GM12878 (cell line): Measurements from ENCODE around the gene KDSR. TPM values are rescaled to one million over a fixed set of nuclear protein-coding genes. Genes with fewer than 3 reads are reported as not detected.
A peak's percentile ranks its signal among the peaks of the same experiment; 100 is the strongest.

Experiments
- CREM ChIP-seq: IDR thresholded peaks from 2 replicates; pipeline ENCODE4 v1.6.1; 2014; ENCODE audit warnings: antibody characterized with exemption, low read depth
- EED ChIP-seq: sonication (generic); IDR thresholded peaks from 2 replicates; pipeline ENCODE4 v1.6.1; 2016; ENCODE audit warnings: antibody characterized with exemption, low read depth
- ESRRA ChIP-seq: IDR thresholded peaks from 2 replicates; pipeline ENCODE4 v1.6.1; 2012; ENCODE audit warnings: mild to moderate bottlenecking, low read length, improper control_type of control experiment
- FOXM1 ChIP-seq: IDR thresholded peaks from 2 replicates; pipeline ENCODE4 v1.6.1; 2012; ENCODE audit warnings: low read depth, mild to moderate bottlenecking, inconsistent platforms, low read length, moderate library complexity
- IKZF2 ChIP-seq, 2 experiments: fragments of 450-650 bp; IDR thresholded peaks; 2 replicates each; pipeline ENCODE4 v1.6.1; 2017; ENCODE audit warnings: mild to moderate bottlenecking in 2 of 2, moderate library complexity in 2 of 2
- KAT2A ChIP-seq: conservative IDR thresholded peaks from 2 replicates; pipeline ENCODE4 v1.6.1; 2011; ENCODE audit warnings: low read depth, low read length; ENCODE audit not compliant: control insufficient read depth
- MEF2A ChIP-seq: IDR thresholded peaks from 2 replicates; pipeline ENCODE4 v1.6.1; 2011; ENCODE audit warnings: low read depth, mild to moderate bottlenecking, low read length, moderate library complexity; ENCODE audit not compliant: insufficient read depth
- MYC ChIP-seq: IDR thresholded peaks from 2 replicates; pipeline ENCODE4 v1.6.1; 2011; ENCODE audit warnings: mild to moderate bottlenecking, low read length, moderate library complexity, inconsistent platforms; ENCODE audit not compliant: insufficient read depth, insufficient replicate concordance, insufficient read length, severe bottlenecking
- NBN ChIP-seq: fragments of 450-650 bp; IDR thresholded peaks from 2 replicates; pipeline ENCODE4 v1.6.1; 2016
- NFIC ChIP-seq: IDR thresholded peaks from 2 replicates; pipeline ENCODE4 v1.6.1; 2012; ENCODE audit warnings: low read depth, mild to moderate bottlenecking, inconsistent platforms, low read length, moderate library complexity
- NFXL1 ChIP-seq: fragments of 450-650 bp; IDR thresholded peaks from 2 replicates; pipeline ENCODE4 v1.6.1; 2017; ENCODE audit warnings: antibody characterized with exemption, mild to moderate bottlenecking, borderline replicate concordance
- PAX5 ChIP-seq: IDR thresholded peaks from 2 replicates; pipeline ENCODE4 v1.6.1; 2011; ENCODE audit warnings: low read depth, low read length, borderline replicate concordance
- RUNX3 ChIP-seq: IDR thresholded peaks from 2 replicates; pipeline ENCODE4 v1.6.1; 2012; ENCODE audit warnings: low read length, inconsistent platforms
- SMAD5 ChIP-seq: IDR thresholded peaks from 2 replicates; pipeline ENCODE4 v1.6.1; 2016; ENCODE audit warnings: antibody characterized with exemption, low read depth
- SRF ChIP-seq, 2 experiments: IDR thresholded peaks; 2 replicates each; pipeline ENCODE4 v1.6.1; 2011; ENCODE audit warnings: low read depth in 2 of 2, low read length in 2 of 2, mild to moderate bottlenecking in 1 of 2, moderate library complexity in 1 of 2
- ZNF384 ChIP-seq: IDR thresholded peaks from 2 replicates; pipeline ENCODE4 v1.6.1; 2012; ENCODE audit warnings: low read depth, mild to moderate bottlenecking, low read length, improper control_type of control experiment, borderline replicate concordance
- ZNF592 ChIP-seq: fragments of 450-650 bp; IDR thresholded peaks from 2 replicates; pipeline ENCODE4 v1.6.1; 2017; ENCODE audit warnings: mild to moderate bottlenecking, moderate library complexity
- polyA plus RNA-seq, 11 experiments: library from polyadenylated mRNA; depleted of rRNA in 4 of 11; unstranded in 6 of 11; stranded (reverse) in 5 of 11; fragments of >200 nt; fragmentation: Nextera tagmentation in 4 of 11; fragmentation: Illumina TruSeq in 1 of 11; extraction: Ambion mirVana in 4 of 11; extraction: Trizol in 1 of 11; gene quantifications; 1 replicate in 1 of 11; 2 replicates in 10 of 11; pipeline versions ENCODE4 v1.2.1 to v1.2.3, GENCODE V29; 2011 to 2016; ENCODE audit warnings: inconsistent platforms in 2 of 11, missing spikeins in 2 of 11, low read depth in 1 of 11
- total RNA-seq, 4 experiments: library from RNA; depleted of rRNA in 3 of 4; stranded (reverse); fragments of >200 nt in 3 of 4; fragmentation: Illumina TruSeq in 1 of 4; extraction: Trizol in 1 of 4; gene quantifications; 2 replicates each; pipeline versions ENCODE4 v1.2.1 to v1.2.3, GENCODE V29; 2013 to 2021
- TF ChIP-seq, protein P1 (sequence below): fragments of 450-650 bp; IDR thresholded peaks from 2 replicates; pipeline ENCODE4 v1.6.1; 2016; ENCODE audit warnings: mild to moderate bottlenecking
- TF ChIP-seq, protein P2 (sequence below): fragments of 450-650 bp; formaldehyde crosslinking; IDR thresholded peaks from 2 replicates; pipeline ENCODE4 v1.4.0; 2020; ENCODE audit warnings: mild to moderate bottlenecking, moderate library complexity

Gene KDSR
- total and polyA plus RNA-seq, 10 of the 15 experiments (the other 5 are each of a cell fraction or from before 2014, with no cell fraction given), result 5.2 to 25.9 (median 14.3) TPM

DNA sequence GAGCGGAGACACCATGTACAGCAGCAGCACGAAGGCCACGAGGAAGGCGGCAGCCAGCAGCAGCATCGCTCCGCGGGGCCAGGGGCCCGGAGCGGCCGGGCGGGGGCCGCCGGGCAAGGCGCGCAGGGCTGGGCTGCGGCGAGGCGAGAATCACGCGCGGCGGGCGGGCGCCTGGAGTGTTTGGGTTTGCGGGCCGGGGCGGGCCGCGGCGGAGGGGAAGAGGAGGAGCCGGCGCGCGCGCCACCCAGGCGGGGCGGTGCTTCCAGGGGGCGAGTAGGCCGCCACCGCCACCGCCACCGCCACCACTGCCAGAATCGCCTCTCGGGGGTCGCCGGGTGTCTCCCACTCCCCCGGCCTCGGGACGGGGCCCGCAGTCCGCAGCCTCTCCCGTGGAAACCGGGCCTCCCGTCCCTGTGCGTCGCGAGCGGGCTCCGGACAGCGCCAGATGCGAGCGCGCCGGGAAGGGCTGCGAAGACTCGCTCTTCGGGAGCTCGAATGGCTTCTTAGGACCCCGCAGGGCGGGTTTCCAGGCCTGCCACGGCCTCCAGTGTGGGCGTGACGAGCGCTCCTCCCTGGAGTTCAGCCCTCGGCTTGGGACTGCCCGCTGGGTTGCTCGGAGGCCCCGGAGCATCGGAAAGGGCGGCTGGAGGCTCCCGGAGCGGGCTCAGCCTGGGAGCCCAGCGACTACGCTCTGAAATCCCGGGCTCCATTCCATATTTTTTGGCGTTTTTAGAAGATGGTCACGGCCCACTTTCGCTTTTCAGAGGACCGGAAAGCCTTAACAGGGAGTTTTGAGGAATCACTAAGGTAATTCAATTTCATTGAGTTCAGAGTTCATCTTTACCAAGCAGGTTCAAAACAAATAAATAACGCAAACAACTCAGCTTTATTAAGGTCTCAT, at the start of gene KDSR (continued):
- TF ChIP-seq MEF2A (0 out of 2 replicates have a peak, but pooled peaks have one; percentile 14), EED (peak; percentile 83), SMAD5 (peak; percentile 23; the same call in 1 of the 2 replicates), SRF (IDR thresholded peaks at IDR 0.05; ENCODE audit: low read depth in 2 of 2, low read length in 2 of 2) (peak; percentile 76 to 97), ESRRA (0 out of 2 replicates have a peak, but pooled peaks have one; percentile 8), IKZF2 (IDR thresholded peaks at IDR 0.05) (peak; percentile 83 to 85), RUNX3 (peak; percentile 67), PAX5 (peak; percentile 33; the same call in 1 of the 2 replicates), NBN (peak; percentile 72), FOXM1 (0 out of 2 replicates have a peak, but pooled peaks have one; percentile 27), ZNF384 (no peak), NFIC (peak; percentile 29; the same call in 1 of the 2 replicates), ZNF592 (no peak), MYC (peak; percentile 29), NFXL1 (no peak), CREM (peak; percentile 59; the same call in 1 of the 2 replicates), KAT2A (no peak)
- TF ChIP-seq, protein P1, sequence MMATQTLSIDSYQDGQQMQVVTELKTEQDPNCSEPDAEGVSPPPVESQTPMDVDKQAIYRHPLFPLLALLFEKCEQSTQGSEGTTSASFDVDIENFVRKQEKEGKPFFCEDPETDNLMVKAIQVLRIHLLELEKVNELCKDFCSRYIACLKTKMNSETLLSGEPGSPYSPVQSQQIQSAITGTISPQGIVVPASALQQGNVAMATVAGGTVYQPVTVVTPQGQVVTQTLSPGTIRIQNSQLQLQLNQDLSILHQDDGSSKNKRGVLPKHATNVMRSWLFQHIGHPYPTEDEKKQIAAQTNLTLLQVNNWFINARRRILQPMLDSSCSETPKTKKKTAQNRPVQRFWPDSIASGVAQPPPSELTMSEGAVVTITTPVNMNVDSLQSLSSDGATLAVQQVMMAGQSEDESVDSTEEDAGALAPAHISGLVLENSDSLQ, result peak; percentile 63
- TF ChIP-seq, protein P2, sequence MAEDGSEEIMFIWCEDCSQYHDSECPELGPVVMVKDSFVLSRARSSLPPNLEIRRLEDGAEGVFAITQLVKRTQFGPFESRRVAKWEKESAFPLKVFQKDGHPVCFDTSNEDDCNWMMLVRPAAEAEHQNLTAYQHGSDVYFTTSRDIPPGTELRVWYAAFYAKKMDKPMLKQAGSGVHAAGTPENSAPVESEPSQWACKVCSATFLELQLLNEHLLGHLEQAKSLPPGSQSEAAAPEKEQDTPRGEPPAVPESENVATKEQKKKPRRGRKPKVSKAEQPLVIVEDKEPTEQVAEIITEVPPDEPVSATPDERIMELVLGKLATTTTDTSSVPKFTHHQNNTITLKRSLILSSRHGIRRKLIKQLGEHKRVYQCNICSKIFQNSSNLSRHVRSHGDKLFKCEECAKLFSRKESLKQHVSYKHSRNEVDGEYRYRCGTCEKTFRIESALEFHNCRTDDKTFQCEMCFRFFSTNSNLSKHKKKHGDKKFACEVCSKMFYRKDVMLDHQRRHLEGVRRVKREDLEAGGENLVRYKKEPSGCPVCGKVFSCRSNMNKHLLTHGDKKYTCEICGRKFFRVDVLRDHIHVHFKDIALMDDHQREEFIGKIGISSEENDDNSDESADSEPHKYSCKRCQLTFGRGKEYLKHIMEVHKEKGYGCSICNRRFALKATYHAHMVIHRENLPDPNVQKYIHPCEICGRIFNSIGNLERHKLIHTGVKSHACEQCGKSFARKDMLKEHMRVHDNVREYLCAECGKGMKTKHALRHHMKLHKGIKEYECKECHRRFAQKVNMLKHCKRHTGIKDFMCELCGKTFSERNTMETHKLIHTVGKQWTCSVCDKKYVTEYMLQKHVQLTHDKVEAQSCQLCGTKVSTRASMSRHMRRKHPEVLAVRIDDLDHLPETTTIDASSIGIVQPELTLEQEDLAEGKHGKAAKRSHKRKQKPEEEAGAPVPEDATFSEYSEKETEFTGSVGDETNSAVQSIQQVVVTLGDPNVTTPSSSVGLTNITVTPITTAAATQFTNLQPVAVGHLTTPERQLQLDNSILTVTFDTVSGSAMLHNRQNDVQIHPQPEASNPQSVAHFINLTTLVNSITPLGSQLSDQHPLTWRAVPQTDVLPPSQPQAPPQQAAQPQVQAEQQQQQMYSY (CRISPR knock-in tag), result no peak
